Stimulated activated CD4-positive, alpha-beta T cell treated with anti-CD3 and anti-CD28 coated beads, Interleukin-12 subunit alpha, Interleukin-12 subunit beta, amount 100 ng/mL, for 48 hours (primary cell): ENCODE results near the gene MBOAT1.
"Not testable (repeated sequence)": the region's sequence is repeated elsewhere in the genome, so short reads cannot be mapped to it uniquely, and the experiment has no call there.

Experiments
- DNase-seq, 3 donors: peaks; one replicate each; pipeline ENCODE4 v3.0.0-alpha.2; 2020; ENCODE audit warnings: low read depth in 2 of 3, low spot score in 1 of 3

MBOAT1 gene

GRCh38 chr6:20203561-20204511 is 8.4 kb downstream of the MBOAT1 start:
- DNase-seq = no peak

- DNase-seq = no peak
Observed at GRCh38 chr6:20202699-20203302, 9.5 kb downstream of the MBOAT1 start.

- no peak for DNase-seq
Observed at GRCh38 chr6:20202324-20202658, 10.0 kb downstream of the MBOAT1 start.

- DNase-seq = no peak
Observed at GRCh38 chr6:20200761-20201630, 11.3 kb downstream of the MBOAT1 start.

GRCh38 chr6:20198775-20199174 is 13.5 kb downstream of the MBOAT1 start:
- no peak for DNase-seq

- DNase-seq = no peak
Observed at GRCh38 chr6:20198156-20198774, 14.0 kb downstream of the MBOAT1 start.

- DNase-seq = no peak
Observed at GRCh38 chr6:20197251-20197650, 15.0 kb downstream of the MBOAT1 start.

GRCh38 chr6:20192625-20193024 is 19.6 kb downstream of the MBOAT1 start:
- DNase-seq = no peak

- no peak for DNase-seq
Observed at GRCh38 chr6:20191992-20192391, 20.3 kb downstream of the MBOAT1 start.

GRCh38 chr6:20188630-20189075 is 23.6 kb downstream of the MBOAT1 start:
- DNase-seq = no peak

GRCh38 chr6:20186981-20187380 is 25.3 kb downstream of the MBOAT1 start:
- DNase-seq = no peak

- no peak for DNase-seq
Observed at GRCh38 chr6:20183706-20184105, 28.6 kb downstream of the MBOAT1 start.

GRCh38 chr6:20182926-20183521 is 29.2 kb downstream of the MBOAT1 start:
- no peak for DNase-seq

GRCh38 chr6:20182069-20182468 is 30.2 kb downstream of the MBOAT1 start:
- no peak for DNase-seq

- no peak for DNase-seq
Observed at GRCh38 chr6:20180935-20181334, 31.3 kb downstream of the MBOAT1 start.

GRCh38 chr6:20179287-20180045 is 32.8 kb downstream of the MBOAT1 start:
- not testable (repeated sequence) for DNase-seq

GRCh38 chr6:20178327-20178726 is 33.9 kb downstream of the MBOAT1 start:
- DNase-seq = no peak

- no peak for DNase-seq
Observed at GRCh38 chr6:20175810-20176410, 36.4 kb downstream of the MBOAT1 start.
